GM12874 (cell line): ENCODE results near the gene GTF2H2C.

Source experiments
- CTCF ChIP-seq: IDR thresholded peaks from 2 replicates; pipeline ENCODE4 v1.5.1; 2011; ENCODE audit warnings: low read depth, mild to moderate bottlenecking, control low read depth, low read length, moderate library complexity; ENCODE audit not compliant: insufficient read depth

Gene GTF2H2C

DNA sequence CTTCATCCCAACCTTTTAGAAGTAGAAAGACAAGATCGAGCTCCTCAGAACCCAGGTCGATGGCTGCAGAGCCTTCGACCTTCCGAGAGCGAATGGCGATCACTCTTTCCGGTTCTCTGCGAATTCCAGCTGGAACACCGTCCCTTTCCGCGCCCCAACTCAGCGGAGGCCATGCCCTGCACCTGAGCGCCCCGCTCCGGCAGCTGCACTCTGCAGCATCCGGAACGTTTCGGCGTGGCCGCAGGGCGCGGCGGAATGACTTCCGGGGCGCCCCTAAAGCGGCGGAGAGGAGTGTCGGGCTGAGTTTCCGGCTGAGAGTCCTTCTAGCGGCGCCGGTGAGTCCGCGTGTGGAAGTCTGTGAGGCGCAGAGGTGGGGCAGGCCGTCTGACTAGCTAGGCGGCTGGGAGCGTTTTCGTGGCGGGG is at the start of gene GTF2H2C:
TSS of gene GTF2H2C (plus strand) at position 284 of the 423 bp plus-strand sequence. CDS start 4,942 bp downstream, outside the sequence.
- 0 out of 2 replicates have a peak, but pooled peaks have one; percentile 33 for TF ChIP-seq CTCF

- TF ChIP-seq CTCF = no peak
Measured at GRCh38 chr5:69510694-69511093, 49.3 kb upstream of the GTF2H2C start.

DNA sequence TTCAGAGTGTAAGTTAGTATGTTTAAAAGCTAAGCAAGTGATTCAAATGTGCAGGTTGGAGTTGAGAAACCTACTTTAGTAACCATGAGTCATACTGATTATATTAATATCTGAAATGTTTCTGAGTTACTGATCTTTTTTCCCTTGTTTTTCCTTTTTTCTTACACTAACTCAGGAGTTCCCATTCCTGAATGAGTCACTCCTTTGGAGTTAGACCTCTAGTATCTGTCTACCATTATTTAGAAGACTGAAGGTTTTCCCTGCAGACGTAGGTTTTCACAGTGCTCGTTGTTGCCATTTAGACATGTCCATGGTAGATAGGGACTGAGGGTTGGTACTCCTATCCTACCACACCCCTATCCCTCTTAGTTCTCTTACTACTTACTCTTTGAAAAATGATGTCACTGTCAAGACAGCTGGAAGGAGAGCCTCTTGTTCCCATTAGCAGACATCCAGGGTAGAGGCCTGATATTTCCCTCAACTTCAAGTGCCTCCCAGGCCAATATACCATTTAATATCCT is 47.2 kb upstream of the GTF2H2C start:
- no peak for TF ChIP-seq CTCF

DNA sequence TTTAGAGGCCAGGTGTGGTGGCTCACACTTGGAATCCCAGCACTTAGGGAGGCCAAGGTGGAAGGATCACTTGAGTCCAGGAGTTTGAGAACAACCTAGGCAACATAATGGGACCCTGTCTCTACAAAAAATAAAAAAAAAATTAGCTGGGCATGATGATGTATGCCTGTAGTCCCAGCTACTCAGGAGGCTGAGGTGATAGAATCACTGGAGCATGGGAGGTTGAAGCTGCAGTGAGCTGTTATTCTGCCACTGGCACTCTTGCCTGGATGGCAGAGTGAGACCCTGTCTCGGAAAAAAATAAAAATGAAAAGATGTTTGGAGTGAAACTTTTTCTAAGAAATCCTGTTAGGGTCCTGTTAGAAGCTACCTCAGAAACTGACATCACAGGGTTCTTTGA is 43.2 kb upstream of the GTF2H2C start:
- no peak for TF ChIP-seq CTCF

- no peak for TF ChIP-seq CTCF
Measured at GRCh38 chr5:69517763-69518212, 42.2 kb upstream of the GTF2H2C start.

DNA sequence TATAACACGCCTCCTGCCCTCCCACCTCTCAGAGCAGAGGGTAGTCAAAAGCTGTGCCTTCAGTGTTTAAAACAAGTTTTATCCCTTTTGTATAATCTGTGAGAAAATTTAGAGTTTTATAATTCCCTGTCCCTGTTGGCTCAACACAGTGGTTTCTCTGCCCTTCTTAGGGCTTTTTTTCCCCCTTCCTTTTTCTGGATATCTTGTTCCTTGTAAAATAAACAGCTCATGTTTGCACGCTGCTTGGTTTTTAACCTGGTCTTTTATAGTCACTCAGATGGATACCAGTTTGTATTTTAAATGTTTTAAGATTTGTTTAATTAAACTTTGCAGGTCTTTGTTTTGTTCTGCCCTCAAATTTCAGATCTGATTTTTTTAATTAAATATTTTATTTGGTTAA is 40.7 kb upstream of the GTF2H2C start:
- TF ChIP-seq CTCF = no peak

- TF ChIP-seq CTCF = no peak
Measured at GRCh38 chr5:69522035-69522434, 38.0 kb upstream of the GTF2H2C start.
